Measurements from ENCODE around the gene NAV2.
A peak's percentile ranks its signal among the peaks of the same experiment; 100 is the strongest.

Gene NAV2

DNA sequence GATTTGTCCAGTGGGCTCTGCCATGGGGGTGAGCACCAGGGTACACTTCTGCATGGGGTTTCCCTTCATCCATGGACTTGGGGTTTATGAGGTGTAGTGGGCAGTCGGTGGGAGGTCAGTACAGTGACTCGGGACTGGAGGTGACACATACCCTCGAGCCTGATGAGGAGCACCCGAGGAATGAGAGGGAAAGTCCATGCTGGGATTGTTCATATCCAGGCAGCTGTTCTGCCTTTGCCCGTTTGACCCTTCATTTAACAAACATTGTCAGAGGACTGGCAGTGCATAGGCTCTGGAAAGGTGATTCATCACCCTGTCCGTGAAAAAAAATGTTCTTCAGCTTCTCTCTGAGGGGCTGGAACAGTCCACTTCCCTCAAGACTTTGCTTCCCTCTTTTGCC, 2.7 kb downstream of the NAV2 start:
- DNase-seq = no peak

DNA sequence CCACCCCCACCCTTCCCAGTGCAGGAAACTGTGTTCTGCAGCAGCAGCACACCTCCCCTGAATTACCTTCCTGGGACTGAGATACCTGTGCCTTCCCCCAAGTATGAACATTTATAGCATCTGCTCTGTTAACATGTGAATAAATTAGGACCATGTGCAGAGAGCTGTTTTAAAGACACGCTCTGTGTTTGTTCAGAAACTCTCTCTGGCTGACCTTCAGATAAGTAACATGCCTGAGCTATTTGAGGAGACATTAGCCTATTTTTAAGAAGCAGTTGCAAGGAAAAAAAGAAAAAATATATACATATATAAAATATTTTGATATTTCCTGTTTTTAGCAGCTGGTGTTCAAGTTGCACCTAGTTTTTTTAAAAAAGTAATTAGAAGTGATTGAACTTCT, 5.4 kb downstream of the NAV2 start:
- no peak for DNase-seq

DNA sequence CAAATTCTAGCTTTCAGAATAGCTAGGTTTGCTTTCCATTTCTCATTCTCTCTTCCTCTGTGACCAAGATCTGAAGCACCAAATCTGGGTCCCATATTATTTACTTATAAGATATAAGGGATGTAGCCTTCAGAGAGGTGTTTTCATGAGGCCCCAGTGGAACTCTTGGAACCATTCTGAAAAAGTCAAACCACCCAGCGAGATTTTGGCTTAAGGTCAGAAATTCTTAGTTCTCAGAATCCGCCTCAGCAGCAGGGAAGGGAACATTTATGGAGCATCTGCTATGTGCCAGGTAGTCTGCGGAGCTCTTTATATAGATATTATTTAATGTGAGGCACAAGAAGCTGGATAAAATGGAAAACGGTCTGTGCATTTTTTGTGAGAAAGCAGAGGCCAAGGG, 6.3 kb downstream of the NAV2 start:
- no peak for DNase-seq

DNA sequence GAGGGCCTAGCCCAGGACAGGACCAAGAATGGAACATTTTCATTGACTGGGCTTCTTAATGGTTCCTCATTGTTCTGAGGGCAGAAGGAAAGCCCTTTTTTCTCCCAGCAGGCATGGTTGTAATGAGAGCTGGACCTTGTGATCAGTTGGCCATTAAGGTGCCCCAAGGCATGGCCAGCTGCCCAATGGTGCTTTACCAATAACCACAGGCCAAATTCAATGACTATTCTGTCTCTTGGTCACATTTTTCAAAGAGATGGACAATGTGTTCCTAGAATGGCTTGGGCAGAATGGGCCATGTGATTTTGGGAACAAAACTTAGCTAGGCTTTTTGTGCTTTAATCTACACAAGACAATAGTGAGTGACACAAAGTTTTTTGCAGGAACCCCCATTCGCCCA, 7.3 kb downstream of the NAV2 start:
- DNase-seq = no peak

DNA sequence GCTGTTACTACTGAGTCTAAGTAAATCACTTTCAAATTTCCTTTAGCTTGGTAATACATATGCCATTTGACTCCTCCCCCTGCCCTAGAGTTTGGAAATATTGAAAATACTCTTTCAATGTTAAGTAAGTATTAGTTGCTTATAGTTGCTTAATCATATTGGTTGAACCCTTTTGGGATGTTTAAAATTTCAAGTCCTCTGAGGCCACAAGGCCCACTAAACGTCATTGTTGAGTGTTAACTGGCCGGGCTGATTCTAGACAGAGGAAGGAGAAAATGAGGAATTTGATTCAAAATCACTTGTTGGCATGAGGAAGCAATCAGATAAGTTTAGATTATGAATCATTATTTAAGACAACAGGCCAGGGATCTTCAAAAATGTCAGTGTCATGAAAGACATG, 8.5 kb downstream of the NAV2 start:
- DNase-seq = no peak

DNA sequence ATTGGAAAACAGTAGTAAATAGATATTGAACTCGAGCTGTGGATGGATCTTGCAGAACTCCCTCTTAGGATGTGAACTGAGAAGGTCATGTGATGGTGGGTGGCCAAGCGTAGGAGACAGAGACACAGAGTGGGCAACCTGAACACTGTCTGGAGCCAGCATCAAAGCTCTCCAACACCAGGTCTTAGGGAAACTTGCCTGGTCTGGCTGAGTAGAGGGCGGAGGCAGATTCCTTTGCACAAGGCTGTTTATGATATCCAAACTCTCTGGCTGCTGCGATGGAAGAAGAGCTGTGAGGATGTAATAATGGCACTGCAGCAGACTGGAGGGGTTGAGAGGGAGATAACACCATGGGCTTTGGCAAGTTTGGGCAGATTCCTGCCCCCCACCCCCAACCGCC, 10.1 kb downstream of the NAV2 start:
- no peak for DNase-seq

DNA sequence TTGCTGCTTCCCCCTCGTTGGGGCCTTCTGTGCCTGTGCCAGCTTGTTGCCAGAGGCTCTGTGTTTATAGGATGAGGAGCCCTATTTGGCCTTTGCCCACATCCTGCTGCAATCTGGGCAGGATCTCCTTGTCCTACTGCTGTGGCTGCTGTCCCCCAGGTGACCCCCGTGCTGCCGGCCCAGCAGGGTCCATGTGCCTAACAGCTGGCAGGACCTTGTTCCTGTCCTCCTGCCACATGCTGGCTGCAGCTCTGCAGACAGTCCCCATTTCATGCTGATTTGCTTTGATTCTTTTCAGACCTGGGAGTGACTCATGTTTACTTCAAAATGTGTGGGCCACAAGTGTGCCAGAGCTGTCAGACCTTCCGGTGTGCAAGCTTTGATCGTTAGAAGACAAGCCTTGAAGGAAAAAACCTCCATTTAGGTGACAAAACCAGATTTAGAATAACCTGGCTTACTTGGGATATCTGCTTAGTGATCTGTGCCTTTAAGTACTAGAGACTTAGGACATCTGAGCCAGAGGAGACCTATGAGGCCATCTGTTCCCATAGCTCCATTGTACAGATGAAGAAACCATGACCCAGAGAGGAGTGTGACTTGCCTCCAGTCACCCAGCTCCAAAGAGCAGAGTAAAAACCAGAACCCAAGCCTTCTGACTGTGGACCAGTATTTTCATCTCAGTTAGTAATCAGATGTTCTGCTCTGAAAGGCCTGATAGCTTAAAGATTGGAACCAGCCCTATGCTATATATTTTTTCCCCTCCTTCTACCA, 11.1 kb downstream of the NAV2 start:
- peak; percentile 23 for DNase-seq

DNA sequence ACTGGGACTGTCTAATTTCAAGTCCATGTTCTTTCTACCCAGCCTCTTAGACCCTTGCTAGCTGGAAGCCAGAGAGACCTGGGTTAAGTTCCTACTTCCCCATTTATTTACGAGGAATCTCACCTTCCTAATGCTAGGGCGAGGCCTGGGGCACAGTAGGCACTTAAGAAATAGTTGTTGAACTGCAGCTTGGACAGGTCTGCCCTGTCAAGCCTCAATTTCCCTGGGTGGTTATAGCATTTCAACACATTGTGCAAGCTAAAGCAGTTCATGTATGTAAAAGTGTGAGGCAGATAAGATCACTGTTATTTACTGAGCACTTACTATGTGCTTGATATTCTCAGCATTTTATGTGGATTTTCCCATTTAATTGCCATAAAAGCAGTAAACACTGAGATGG, 12.1 kb downstream of the NAV2 start:
- no peak for DNase-seq

DNA sequence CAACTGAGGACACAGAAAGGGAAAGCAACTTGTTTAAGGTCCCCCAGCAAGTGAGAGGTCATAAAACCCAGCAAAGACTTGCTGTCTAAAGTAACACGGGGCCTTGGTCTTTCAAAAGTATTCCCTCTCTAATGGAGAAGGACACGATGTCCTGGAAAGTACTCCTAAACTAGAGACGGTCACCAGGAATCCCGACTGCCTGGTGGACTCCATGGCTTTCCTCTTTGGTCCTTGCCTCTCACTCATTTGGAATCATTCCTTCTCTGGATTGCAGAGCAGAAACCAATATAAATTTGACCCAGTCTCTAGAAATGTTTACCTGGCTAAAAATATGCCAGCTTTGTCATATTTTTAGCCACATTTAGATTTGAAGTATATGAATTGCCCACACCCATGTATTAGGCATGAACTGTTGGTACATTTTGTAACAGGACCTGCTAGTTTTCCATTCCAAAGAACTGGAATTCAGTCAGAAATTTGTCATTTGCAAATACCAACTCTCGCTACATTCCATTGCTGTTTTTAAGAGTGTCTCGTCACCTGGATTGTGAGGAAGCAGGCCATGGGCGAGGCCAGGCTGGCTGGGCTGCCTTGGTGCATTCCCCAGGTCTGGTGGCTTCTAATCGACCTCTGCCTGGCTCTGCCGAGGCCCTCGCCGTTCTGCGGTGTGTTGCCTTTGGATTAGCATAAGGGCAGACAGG, 12.9 kb downstream of the NAV2 start:
- DNase-seq = no peak

DNA sequence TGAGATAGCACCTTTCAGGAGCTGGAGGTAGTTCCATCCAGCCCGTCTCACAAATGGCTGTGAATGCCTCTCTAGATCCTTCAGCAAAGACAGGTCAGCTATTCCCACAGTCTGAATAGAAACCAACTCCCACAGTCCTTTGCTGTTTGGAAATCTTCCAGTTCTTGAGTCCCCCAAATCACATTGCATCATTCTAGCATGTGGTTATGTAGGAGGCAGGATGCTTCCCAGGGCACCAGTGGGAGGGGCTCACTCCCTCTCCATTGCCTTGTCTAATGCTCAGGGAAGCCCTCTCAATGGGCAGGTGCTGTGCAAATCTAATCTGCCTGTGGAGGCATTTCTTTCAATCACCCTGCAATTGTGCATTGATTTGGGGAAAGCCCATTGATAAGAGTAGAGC, 14.6 kb downstream of the NAV2 start:
- no peak for DNase-seq

DNA sequence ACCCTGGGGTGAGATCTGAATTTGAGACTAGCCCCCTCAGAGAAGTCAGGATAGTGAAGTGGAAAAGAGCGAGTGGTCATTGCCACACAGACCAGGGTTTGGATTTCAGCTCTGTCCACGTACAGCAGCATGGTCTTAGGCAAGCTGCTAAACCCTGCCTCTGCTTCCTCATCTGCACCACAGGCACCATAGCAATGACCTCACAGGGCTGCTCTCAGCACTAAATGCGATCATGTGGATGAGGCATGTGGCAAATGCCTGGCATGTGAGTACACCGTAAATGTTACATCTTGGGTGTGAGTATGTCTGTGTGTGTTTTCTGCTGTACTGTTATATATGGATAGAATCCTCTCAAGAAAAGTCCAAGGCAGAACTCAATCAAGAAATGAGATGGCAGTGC, 15.8 kb downstream of the NAV2 start:
- DNase-seq = no peak

DNA sequence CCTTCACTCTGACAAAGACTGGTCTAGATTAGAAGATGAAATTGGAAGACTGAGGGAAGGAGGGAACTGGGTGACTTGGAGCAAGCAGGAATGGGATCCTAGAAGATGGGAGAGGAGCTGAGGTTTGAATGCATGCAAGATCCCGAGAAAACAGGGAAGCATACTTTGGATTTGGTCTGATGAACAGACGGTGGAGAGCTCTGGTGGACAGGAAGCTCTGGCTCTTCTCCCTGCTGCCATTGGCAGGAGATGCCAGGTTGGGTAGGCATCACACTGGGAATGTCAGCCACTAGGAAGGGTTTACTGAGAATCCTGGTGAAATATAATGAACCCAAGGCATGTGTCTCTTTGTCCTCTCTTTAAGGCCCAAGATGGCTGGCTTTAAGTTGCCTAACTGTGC, 16.5 kb downstream of the NAV2 start:
- no peak for DNase-seq

DNA sequence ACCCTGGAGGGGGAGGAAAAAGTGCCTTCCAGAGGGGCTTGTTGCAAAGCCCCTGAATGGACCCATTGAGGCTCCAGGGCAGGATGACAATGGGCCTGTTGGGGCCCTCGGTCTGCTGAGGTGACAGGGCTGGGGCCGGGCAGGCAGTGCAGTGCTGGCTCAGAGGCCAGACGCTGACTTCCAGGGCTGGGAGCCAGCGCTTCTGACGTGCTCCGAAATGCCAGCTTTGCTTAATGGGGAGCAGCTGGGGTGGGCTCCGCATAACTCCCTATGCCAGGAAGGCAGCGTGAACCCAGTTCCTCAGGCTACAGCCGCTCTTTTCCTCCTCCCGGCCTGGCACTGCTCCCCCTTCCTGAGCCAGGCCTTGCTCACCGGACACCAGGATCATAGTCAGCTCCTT, 17.7 kb downstream of the NAV2 start:
- DNase-seq = no peak

DNA sequence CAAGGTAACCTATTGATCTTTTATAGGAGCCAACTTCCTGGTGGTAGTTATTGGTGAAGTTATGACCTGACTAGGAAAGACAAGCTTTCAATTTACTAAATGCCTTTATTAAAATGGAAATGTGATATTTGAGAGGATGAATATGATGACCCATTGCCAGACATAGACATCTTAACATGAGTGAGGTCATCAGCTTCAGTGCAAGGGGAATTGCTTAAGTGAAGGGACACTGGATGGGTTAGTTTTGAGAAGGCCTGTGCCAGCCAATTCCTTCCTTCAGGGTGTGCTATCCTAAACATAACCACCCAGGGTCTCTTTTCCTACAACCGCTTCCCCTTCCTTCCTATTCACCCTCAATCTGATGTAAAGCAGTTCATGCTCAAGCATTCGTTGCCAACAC, 21.5 kb downstream of the NAV2 start:
- DNase-seq = no peak

DNA sequence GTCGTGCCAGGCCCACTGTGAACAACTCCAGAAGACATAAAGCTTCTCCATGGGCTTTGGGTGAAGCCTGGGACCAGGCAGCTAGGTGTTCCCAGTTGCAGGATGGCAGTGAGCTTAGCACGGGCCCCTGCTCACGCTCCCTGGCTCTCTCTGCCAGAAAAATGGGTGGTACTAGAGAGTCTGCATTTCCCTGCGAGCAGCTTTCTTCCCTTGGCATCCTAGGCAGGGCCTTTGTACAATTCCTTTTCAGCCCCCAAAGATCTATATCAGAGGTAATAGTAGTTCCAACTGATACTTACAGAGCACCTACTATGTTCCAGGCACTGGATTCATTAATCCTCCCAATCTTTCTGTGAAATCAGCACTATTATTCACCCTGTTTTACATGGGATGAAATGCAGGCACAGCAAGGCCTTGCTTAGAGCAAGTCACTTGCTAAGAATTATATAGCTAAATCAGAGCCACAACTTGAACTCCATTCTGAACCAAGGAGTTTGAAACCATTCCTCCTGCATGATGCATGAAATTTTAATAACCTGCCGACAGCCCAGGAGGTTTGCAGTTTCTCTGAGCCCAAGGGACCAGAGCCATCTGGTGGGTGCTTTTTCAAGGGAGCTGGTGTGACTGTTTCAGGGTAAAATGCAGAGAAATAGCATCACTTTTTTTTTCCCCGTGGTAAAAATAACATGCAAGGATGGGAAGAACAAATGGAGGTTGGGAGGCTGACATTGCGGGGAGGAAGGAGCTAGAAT, 22.7 kb downstream of the NAV2 start:
- DNase-seq = no peak

DNA sequence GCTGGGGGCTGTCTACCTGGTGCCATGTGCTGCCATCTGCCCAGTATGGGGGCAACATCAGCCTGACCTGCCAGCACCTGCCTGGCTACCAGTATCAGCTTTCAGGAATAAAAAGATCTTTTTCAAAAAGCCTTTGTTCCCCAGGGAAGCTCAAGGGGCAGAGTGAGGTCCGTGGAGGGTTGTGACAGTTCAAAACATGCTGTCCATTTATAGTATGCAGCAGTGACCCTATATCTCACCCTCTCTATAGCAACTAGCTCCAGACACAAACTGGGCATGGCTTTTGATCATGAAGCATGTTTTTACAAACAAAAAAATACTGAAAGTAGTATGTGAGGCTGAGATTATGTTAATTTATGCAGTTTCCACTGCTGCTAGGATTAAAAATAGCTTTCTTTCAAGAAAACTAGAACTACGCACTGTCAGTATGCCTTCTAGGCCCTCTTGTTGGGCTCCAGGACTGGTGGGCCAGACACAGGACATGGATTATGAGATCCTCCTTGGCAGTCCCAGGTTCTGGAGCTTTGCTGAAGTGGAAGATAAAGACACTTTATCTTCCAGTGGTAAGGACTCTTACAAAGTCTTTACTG, 23.4 kb downstream of the NAV2 start:
- DNase-seq = no peak

DNA sequence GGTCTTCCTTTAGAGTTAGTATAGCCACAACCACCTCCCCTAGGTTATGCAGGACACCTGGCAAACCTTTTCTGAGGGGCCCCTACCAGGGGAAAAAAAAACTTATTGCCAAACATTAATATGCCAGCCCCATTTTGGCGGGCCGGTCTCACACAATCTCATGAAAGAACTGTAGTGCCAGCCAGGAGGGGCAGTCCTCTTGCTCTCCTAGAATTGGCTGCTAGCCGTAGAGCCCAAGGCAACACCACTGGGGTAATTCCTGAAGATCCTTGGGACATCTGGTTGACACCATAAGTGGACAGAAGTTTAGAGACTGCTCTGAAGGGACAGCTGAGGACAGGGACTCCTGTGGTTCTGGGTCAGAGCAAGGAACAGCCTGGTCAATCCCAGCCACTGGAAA, 24.2 kb downstream of the NAV2 start:
- no peak for DNase-seq

DNA sequence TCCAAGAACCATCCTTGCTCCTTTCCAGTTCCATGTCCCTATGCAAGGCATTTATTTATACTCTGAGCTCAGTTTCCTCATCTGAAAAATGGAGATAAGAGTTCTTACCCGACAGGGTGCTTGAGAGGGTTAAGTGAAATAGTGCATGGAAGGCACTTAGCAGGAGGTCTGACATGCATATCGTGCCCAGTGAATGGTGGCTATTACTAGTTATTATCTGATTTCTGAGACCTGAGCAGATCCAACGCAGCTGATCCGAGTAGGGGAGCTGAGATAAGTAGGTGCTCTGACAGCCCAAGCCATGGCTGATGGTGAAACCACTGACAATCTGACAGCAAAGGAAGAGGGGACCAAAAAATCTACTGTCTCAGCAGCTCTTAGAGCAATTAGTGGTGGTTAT, 24.9 kb downstream of the NAV2 start:
- DNase-seq = no peak

DNA sequence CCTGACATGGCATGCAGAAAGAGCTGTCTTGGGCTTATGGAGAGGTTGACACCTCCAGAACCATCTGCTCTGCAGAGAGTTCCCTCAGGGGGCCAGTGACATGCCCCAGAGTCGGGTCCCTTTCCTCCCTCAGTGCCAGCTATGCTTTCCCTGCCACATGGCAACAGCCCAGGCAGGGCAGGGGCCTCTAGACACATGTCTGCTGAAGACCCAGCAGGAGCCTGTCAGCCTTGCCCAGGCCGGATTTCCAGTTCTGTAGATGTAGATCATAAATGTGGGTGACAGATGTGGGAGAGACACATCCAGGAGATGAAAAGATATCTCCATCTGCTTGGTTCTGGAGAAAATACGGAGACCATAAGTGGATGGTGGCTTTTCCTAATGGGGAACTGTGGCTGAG, 25.5 kb downstream of the NAV2 start:
- no peak for DNase-seq

DNA sequence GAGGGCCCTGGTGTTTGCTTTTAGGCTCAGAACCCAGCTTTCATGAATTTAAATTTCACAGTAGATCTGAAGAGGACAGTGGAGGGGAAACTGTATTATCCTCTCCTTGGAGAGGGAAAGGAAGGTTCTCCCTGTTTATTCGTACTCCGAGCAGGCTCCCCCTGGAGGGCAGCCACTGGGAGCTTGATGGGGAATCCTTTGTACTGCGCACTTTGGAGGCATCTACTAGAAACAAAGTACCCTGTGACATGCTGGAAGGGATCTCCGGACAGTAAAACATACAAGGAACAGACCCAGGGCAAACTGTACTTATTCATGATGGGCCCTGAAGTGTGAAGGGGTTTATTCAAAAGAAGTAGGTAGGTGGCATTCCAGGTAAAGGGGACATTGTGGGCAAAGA, 27.2 kb downstream of the NAV2 start:
- DNase-seq = no peak

DNA sequence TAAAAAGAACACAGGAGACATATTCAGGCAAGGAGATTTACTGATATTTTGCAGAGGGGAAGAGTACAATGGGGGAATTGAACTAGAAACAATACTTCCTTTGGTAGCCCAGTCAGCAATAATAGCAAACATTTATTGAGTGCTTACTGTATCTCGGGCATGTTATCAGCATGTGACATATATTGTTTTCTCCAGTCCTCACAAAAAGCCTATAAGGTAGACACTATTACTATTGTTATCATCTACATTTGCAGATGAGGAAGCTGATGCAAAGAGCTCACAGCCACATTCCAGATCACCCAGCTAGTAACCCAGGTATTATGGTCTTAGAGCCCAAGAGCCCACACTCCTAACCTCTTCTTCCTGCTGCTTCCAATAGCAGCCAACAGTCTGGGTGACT, 27.9 kb downstream of the NAV2 start:
- no peak for DNase-seq

DNA sequence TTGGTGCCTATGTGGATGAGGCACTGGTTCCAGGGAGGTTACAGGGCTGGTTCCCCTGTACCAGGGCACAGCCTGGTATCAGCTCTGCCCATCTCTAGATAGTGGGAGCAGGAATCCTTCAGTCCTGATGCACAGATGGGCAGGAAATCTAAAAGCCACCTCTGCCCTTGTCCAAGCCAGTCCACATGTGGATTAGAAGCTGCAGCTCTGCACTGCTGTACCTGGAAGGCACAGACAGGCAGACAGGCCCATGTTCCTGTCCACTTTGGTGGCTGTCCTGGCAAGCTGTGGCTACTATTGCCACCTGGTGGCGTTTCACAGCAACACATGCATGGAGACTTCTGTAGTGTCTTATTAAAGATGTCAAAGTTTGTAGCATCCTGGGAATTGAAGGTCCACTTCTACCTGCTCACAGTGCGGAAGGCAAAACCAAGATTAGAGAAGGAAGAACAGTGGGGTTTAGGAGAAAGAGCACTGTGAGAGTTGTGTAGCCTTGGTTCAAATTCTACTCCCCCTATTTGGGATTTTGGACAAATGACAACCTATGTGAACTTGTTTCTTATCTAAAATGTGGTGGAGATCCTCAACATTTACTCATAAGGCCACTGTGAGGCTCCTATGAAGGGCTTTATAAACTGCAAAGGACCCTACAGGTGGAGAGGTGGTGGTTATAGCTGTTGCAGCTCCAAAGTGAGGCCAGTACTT, 30.1 kb downstream of the NAV2 start:
- DNase-seq = peak; percentile 54

DNA sequence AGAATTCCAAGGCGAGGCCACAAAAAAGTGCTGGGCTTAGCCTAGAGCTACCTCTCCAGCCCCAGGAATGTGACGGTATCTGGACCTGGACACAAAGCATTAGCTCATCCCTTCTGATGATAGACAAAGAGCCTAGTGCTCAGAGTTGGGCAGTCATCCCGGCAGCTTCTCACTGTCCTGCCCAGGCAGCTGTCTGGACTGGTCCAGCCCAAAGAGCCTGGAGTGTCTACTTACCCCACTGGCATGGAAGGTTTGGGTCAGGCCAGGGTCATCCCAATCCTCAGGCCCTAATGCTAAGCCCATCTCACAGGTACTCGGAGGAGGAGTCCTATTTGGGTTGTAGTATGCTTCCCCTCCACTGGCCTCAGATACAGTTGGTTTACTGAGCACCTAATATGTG, 31.0 kb downstream of the NAV2 start:
- no peak for DNase-seq
